ENCODE results near the gene HNF4A. TPM values are rescaled to one million over a fixed set of nuclear protein-coding genes. Genes with fewer than 3 reads are reported as not detected.

The HNF4A gene
- total RNA-seq, 2 experiments from 2014 or later: not detected

DNA sequence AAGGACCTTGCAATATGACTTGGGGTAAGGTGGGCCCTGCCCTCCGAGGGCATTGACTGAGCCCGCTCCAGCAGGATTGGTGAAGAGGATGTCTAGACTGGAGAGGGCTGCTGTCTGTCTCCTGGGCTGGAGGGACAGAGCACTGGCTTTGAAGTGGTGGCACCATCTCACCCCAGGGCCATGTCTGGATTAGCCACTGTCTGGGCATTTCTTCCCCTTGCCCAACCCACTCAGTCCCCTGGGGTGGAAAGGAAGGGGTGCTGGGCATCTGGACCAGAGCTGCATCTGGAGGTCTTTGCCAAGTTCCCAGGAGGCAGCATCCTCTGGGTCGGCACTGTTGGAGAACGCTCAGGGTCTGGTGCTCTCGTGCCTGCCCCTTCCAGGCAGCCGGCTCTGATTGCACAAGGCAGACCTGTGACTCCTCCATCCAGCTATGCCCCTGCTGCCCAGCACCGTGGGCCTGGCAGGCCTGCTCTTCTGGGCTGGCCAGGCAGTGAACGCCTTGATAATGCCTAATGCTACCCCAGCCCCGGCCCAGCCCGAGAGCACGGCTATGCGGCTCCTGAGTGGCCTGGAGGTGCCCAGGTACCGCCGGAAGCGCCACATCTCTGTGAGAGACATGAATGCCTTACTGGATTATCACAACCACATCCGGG lies 18.6 kb upstream of the HNF4A start, which contains the start of gene R3HDML:
TSS of gene R3HDML (plus strand) at position 319 of the 656 bp plus-strand sequence. CDS start at position 434, 115 bp downstream.
- peaks cover 21% of the 10 kb centered on the region for H3K27me3 Mint-ChIP-seq
- ATAC-seq (ENCODE audit: poor library complexity): no peak
- intact Hi-C loops (cut with DNase I, micrococcal nuclease): no loop called here
- Histone ChIP-seq H3K4me3 (ENCODE audit: low read length) (no peak within 1 kb of the TSS), H3K4me1 (ENCODE audit: insufficient read depth, low read length) (no peaks in the 10 kb centered on the region), H3K9me3 (ENCODE audit: control insufficient read depth in 1 of 2, insufficient read depth in 1 of 2, low read length in 2 of 2) (no peaks in the 10 kb centered on the region), H3K36me3 (ENCODE audit: insufficient read depth, low read length) (no peaks in the 10 kb centered on the region), H3K27me3 (ENCODE audit: control insufficient read depth in 1 of 2, insufficient read depth in 2 of 2, low read length in 2 of 2) (peaks cover 0 to 9% of the 10 kb centered on the region in 2 experiments), H3K27ac (ENCODE audit: low read depth in 1 of 2, low read length in 2 of 2) (no peak within 1 kb of the TSS)
- no peaks in the 10 kb centered on the region for H3K9me3 Mint-ChIP-seq
- H3K27ac Mint-ChIP-seq: no peak within 1 kb of the TSS
- CTCF ChIA-PET: no interaction called here
- H3K36me3 Mint-ChIP-seq (ENCODE audit: low read depth): no peaks in the 10 kb centered on the region
- H3K4me3 Mint-ChIP-seq: no peak within 1 kb of the TSS
- no peak for DNase-seq
- POLR2A ChIA-PET: no interaction called here
- TF ChIP-seq, protein P1, sequence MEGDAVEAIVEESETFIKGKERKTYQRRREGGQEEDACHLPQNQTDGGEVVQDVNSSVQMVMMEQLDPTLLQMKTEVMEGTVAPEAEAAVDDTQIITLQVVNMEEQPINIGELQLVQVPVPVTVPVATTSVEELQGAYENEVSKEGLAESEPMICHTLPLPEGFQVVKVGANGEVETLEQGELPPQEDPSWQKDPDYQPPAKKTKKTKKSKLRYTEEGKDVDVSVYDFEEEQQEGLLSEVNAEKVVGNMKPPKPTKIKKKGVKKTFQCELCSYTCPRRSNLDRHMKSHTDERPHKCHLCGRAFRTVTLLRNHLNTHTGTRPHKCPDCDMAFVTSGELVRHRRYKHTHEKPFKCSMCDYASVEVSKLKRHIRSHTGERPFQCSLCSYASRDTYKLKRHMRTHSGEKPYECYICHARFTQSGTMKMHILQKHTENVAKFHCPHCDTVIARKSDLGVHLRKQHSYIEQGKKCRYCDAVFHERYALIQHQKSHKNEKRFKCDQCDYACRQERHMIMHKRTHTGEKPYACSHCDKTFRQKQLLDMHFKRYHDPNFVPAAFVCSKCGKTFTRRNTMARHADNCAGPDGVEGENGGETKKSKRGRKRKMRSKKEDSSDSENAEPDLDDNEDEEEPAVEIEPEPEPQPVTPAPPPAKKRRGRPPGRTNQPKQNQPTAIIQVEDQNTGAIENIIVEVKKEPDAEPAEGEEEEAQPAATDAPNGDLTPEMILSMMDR (IDR thresholded peaks at IDR 0.05): no peak
- H3K4me1 Mint-ChIP-seq (ENCODE audit: low read depth): no peaks in the 10 kb centered on the region

DNA sequence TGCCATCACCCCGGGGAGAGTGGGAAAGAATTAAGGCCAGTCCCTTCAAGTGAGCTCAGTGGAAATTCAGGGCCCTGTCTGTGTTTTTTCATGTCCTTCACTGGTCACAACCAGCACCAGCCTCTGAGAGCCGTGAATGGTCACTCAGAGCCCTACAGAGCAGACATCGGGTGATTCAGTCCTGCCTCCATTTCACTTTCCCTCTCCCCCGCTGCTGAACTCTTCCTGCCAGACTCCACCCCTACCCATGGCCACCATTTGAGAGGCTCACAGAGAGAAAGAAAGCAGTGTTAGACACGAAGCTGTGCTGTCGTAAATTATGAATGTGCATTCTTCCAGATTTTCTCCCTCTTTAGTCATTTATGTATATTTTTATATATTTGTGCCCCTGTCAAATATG lies 13.3 kb upstream of the HNF4A start:
- intact Hi-C loops (cut with DNase I, micrococcal nuclease): no loop called here
- no peaks in the 10 kb centered on the region for H3K36me3 Mint-ChIP-seq (ENCODE audit: low read depth)
- H3K27ac Mint-ChIP-seq: no peak overlapping the region
- Histone ChIP-seq H3K9me3 (ENCODE audit: control insufficient read depth in 1 of 2, insufficient read depth in 1 of 2, low read length in 2 of 2) (no peaks in the 10 kb centered on the region), H3K27me3 (ENCODE audit: control insufficient read depth in 1 of 2, insufficient read depth in 2 of 2, low read length in 2 of 2) (no peaks in the 10 kb centered on the region), H3K36me3 (ENCODE audit: insufficient read depth, low read length) (no peaks in the 10 kb centered on the region), H3K27ac (ENCODE audit: low read depth in 1 of 2, low read length in 2 of 2) (no peak overlapping the region), H3K4me1 (ENCODE audit: insufficient read depth, low read length) (no peaks in the 10 kb centered on the region), H3K4me3 (ENCODE audit: low read length) (no peak overlapping the region)
- ChIA-PET CTCF (no interaction called here), POLR2A (no interaction called here)
- no peaks in the 10 kb centered on the region for H3K9me3 Mint-ChIP-seq
- DNase-seq (no peak), ATAC-seq (ENCODE audit: poor library complexity) (no peak)
- TF ChIP-seq, protein P1 (IDR thresholded peaks at IDR 0.05): no peak
- H3K4me3 Mint-ChIP-seq: no peak overlapping the region
- no peaks in the 10 kb centered on the region for H3K4me1 Mint-ChIP-seq (ENCODE audit: low read depth)
- H3K27me3 Mint-ChIP-seq: peaks cover 4% of the 10 kb centered on the region

DNA sequence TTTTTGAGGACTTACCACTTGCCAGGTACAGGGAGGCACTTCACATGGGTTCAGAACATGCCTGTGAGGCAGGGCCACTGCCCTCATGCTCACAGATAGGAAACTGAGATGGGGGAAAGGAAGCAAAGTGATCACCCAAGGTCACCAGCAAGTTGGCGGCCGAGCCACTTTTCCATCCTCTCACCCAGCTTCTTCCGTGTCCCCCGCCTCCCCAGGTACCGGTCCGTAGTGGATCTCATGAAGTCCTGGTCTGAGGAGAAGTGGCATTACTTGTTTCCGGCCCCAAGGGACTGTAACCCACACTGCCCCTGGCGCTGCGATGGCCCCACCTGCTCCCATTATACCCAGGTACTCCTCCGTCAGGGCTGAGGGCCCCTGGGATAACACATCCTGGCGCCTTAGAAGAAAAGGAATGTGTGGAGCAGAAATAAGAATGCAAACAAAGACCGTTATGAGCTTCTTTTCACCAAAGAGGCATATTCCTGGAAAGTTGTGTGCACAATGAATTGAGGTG lies 12.3 kb upstream of the HNF4A start:
- Histone ChIP-seq H3K4me3 (ENCODE audit: low read length) (no peak overlapping the region), H3K27me3 (ENCODE audit: control insufficient read depth in 1 of 2, insufficient read depth in 2 of 2, low read length in 2 of 2) (no peaks in the 10 kb centered on the region), H3K36me3 (ENCODE audit: insufficient read depth, low read length) (no peaks in the 10 kb centered on the region), H3K9me3 (ENCODE audit: control insufficient read depth in 1 of 2, insufficient read depth in 1 of 2, low read length in 2 of 2) (no peaks in the 10 kb centered on the region), H3K27ac (ENCODE audit: low read depth in 1 of 2, low read length in 2 of 2) (no peak overlapping the region), H3K4me1 (ENCODE audit: insufficient read depth, low read length) (no peaks in the 10 kb centered on the region)
- TF ChIP-seq, protein P1 (IDR thresholded peaks at IDR 0.05): no peak
- Mint-ChIP-seq H3K36me3 (ENCODE audit: low read depth) (no peaks in the 10 kb centered on the region), H3K4me3 (no peak overlapping the region), H3K27me3 (no peaks in the 10 kb centered on the region), H3K9me3 (no peaks in the 10 kb centered on the region), H3K4me1 (ENCODE audit: low read depth) (no peaks in the 10 kb centered on the region), H3K27ac (no peak overlapping the region)
- CTCF ChIA-PET: no interaction called here
- POLR2A ChIA-PET: no interaction called here
- intact Hi-C loops (cut with DNase I, micrococcal nuclease): no loop called here
- ATAC-seq (ENCODE audit: poor library complexity) (no peak), DNase-seq (no peak)

All from CD4-positive, alpha-beta T cell (primary cell).